ENCODE data around the gene FOS.

The FOS gene

DNA sequence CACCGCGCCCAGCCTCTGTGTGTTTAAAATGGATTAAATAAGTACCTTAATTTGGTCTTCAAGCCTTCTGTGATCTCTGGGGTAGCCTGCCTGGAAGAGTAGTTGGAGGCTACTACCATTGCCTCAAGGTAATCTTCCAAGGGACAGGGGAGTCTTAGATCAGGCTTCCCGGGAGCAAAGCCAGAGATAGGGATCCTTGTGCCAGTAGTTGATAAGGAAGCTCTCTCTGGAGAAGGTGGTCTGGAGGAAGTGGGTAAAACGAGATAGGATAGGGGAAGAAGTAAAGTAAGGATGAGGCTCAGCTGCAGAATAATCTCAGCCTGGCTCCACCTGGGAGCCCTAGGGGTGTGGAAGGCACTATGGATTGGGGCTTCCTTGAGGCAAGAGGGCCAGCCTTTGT, 38.5 kb downstream of the FOS start:
- no peak for TF ChIP-seq ZFX (IDR thresholded peaks at IDR 0.05; ENCODE audit: borderline replicate concordance)
- no peak for TF ChIP-seq CTCF (IDR thresholded peaks at IDR 0.05)
- no peak overlapping the region for H3K27ac ChIP-seq

DNA sequence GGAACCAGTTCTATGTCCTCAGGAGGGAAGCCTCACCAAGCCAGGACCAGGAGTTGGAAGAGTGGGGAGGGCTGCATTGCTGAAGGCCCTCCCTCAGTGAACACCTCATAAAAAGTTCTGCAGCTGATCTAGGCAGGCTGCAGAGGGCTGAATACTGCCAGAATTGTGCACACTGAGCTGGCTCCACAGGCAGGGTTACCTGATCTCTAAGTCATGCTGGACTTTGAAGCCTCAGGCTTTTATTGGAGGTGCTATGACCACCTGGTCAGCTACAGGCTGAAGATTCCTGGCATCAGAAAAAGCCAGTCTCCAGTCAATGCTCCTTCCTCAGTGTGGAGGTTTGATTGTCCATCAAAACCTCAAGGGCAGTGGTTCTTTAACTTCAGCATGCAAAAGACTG, 39.7 kb downstream of the FOS start:
- no peak for TF ChIP-seq ZFX (IDR thresholded peaks at IDR 0.05; ENCODE audit: borderline replicate concordance)
- no peak for TF ChIP-seq CTCF (IDR thresholded peaks at IDR 0.05)

DNA sequence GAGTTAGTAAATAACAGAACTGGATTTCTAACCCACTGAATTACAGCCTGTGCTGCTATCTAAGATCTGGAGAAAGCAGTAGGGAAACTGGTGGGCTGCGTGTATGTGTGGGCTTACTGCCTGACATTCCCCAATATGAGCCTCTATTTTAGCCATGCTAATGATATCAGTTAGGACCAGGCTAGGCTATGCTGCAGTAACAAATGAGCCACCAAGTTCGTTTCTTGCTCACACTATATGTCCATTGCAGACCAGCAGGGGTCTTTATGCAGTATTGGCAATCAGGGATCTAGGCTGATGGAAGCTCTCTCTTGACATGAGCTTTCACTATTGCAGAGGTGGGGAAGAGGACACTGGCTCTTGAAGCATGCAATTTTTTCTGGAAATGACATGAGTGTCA, 40.4 kb downstream of the FOS start:
- no peak for TF ChIP-seq ZFX (IDR thresholded peaks at IDR 0.05; ENCODE audit: borderline replicate concordance)
- TF ChIP-seq CTCF (IDR thresholded peaks at IDR 0.05) = no peak
- H3K27ac ChIP-seq = no peak overlapping the region

More for the DNA sequence above, 39.7 kb downstream of the FOS start:
- H3K27ac ChIP-seq = no peak overlapping the region

- no peak overlapping the region for H3K27ac ChIP-seq
- TF ChIP-seq CTCF (IDR thresholded peaks at IDR 0.05) = no peak
Measured at GRCh38 chr14:75320196-75320595, 41.6 kb downstream of the FOS start.

DNA sequence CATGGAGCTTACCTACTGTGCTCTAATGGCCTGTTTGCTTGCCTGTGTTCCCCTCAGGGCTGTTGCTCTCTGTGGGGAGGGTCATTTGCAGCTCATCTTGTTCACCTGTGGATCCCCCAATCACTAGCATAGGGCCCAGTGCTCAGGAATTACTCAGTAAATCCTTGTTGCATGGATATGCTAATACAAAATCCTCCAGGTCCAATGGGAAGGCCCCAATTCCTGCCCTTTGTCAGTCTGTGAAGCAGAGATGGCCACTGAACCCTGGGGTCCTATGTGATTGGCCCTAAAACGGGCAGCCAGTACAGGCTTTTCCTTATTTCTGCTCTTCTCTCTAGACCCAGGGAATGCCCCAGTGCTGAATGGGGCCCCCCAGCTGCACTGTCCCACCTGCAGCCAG, 44.1 kb downstream of the FOS start:
- H3K27ac ChIP-seq = no peak overlapping the region
- TF ChIP-seq CTCF (IDR thresholded peaks at IDR 0.05) (no peak), ZFX (IDR thresholded peaks at IDR 0.05; ENCODE audit: borderline replicate concordance) (no peak)

DNA sequence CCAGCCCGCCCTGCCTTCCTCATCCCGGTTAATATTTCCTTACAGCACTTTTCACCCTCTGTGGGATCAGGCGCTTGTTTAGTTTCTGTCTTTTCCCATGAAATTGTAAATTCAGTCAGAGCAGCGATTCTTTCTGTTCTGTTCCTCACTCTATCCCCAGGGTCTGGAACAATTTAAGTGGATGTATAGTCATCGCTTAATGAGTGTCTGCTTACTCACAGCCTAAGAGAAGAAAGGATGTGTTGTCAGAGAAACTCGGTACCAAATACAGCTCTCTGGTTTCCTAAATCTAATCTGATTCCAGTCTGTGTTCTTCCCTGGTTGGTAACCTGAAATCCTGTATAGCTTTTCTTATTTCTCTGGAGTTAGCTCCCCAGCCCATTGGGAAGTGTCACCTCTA, 44.9 kb downstream of the FOS start:
- no peak for TF ChIP-seq CTCF (IDR thresholded peaks at IDR 0.05)
- TF ChIP-seq ZFX (IDR thresholded peaks at IDR 0.05; ENCODE audit: borderline replicate concordance) = no peak
- H3K27ac ChIP-seq = no peak overlapping the region

DNA sequence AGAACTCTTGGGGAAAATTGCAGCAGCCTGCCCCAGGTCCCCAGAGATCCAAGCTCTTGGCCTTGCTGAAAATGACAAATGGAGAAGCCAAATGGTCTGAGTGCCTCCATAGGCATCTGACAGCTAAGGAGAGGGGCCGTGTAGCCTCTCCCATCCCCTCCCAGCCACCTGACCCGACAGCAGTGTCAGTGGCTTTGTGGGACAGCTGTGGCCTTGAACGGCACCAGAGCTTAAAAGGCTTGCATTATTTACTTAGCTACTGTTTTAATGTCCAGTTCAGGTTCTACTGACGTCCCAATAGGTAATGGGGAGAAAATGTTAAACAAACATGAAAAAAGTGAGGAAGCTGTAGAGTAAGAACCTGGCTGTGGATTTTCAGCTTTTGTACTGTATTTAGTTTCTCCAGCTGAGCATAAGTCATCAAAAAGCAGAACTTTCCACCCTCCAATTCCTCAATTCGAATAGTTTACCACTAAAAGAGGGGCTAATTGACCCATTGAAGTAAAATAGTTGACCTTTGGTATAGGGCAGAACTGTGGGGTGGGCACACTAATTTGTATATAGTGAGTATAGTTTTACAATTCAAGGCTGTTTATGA, 50.0 kb downstream of the FOS start:
- TF ChIP-seq ZFX (IDR thresholded peaks at IDR 0.05; ENCODE audit: borderline replicate concordance) = no peak
- no peak for TF ChIP-seq CTCF (IDR thresholded peaks at IDR 0.05)
- H3K27ac ChIP-seq = no peak overlapping the region
